SHP77 (cell line): ENCODE data around the gene PDCD5.
"Not testable (repeated sequence)": the region's sequence is repeated elsewhere in the genome, so short reads cannot be mapped to it uniquely, and the experiment has no call there.

ENCODE experiments used
- DNase-seq, 2 experiments: peaks; one replicate each; lab custom pipeline; 2025; lab: John Stamatoyannopoulos, UW

Gene PDCD5, protein sequence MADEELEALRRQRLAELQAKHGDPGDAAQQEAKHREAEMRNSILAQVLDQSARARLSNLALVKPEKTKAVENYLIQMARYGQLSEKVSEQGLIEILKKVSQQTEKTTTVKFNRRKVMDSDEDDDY

DNA sequence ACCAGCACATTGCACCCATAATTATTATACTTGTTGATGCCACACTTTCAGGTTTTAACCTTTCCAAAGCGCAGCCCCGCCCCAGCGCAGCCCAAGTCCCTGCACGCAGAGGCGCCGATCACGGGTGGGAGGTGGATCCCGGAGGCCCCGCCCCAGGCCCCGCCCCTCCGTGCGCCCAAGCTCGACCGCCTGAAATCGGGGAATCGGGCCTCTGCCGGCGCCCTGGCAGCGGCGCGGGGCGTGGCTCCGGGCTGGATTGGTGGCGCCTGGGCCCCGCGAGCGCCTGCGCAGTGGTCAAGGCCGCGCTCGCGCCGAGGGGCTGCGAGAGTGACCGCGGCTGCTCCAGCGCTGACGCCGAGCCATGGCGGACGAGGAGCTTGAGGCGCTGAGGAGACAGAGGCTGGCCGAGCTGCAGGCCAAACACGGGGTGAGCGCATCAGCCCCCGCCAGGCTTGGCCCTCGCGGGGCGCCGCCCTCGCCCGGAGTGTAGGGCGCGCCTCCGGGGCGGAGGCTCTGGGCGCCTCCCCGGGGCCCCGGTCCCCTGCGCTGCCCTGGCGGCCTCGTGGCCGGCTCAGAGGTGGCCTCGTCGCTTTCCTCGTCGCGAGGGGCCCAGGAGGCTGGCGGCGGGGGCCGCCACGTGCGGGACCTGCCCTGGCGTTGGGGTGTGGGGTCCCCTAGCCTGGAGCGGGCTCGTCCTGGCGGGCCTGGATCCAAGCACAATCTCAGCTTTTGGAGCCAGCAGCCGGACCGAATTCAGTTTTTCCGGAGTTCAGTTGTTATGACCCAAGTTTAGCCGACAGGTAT, at the start of gene PDCD5:
Gene PDCD5 (plus strand): TSS at position 290 of the 804 bp plus-strand sequence. CDS start 72 bp downstream, at position 362.
- peak; percentile 86 to 92 for DNase-seq

DNA sequence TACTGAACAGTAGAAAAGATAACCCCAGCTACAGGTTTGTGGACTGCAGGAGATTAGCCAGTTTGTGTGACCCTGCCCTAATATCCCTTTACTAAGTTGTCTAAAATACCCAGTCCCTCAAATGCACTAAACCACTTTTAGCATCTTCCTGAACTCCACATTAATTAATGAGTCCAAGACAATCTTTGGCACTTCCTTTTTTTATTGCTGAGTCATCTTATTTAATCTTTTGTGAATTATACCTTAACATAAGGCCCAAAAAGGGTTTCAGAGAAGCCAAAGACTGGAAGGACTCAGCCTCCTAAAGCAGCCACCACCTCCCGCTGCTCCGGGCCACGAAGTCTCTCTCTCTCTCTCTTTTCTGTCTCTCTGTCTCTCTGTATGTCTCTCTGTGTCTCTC, 48.8 kb upstream of the PDCD5 start:
- DNase-seq: no peak

DNA sequence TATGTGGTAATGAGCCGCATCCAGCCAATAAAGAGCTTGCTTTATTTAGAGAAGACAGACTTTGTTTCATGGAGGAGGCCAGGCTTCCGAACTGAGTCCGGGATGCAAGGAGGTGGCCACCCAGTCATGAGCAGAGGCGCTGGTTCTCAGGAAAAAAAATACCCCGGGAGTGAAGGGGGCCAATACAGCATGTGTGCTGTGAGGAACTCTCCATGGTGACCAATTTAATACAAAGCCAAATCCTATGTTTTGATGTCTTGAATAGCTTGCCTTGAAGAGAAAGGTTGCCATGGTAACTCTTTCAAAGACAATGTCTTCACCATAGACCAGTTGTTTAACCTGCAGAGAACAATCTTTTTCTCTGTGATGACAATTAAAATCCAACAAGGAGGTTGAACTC, 43.4 kb upstream of the PDCD5 start:
- DNase-seq: no peak

DNA sequence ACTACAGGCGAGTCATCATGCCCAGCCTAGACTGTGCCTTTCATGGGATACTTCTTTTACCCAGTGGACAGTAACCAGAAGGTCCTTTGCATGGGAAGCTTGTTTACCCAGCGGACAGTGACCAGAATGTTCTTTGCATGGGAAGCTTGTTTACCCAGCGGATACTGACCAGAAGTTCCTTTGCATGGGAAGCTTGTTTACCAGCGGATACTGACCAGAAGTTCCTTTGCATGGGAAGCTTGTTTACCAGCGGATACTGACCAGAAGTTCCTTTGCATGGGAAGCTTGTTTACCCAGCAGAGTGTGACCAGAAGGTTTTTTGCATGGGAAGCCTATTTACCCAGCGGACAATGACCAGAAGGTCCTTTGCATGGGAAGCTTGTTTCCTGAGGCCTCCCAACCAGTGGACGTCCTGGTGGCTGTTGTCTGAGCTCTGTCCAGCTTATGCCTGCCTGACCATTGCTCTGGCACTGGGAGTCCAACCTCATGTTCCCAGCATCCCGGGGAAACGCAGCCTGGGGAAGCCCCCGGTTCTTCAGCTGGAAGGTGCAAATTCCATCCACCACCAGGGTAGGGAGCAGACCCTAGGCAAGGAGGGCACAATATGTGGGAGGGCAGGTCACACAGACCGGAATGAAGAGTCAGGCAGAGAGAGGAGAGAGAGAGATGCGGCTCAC, 41.6 kb upstream of the PDCD5 start:
- DNase-seq: no peak

DNA sequence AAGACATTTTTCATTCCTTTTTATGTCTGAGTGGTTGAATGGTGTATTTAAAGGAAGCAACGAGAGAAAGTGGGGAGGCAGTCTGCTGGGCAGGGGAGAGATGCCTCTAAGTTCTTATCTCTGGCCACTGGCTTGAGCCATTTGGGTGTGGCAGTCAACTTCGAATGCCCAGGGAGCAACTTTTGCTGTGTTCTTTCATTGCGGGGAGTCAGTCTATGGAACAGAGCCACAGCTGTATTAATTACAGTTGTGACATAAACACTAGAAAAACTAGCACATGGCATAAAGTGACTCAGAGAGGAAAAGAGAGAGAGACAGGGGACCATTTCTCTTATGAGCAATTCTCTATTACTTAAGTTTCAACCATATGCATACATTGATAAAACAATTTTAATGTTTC, 40.4 kb upstream of the PDCD5 start:
- DNase-seq: no peak

DNA sequence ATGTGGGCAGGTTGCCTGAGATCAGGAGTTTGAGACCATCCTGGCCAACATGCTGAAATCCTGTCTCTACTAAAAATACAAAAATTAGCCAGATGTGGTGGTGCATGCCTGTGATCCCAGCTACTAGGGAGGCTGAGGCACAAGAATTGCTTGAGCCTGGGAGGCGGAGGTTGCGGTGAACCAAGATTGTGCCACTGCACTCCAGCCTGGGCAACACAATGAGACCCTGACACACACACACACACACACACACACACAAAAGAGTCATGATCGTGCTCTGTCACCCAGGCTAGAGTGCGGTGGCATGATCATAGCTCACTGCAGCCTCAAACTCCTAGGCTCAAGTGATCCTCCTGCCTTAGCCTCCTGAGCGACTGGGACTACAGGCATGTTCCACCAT, 39.6 kb upstream of the PDCD5 start:
- DNase-seq: not testable (repeated sequence)

DNA sequence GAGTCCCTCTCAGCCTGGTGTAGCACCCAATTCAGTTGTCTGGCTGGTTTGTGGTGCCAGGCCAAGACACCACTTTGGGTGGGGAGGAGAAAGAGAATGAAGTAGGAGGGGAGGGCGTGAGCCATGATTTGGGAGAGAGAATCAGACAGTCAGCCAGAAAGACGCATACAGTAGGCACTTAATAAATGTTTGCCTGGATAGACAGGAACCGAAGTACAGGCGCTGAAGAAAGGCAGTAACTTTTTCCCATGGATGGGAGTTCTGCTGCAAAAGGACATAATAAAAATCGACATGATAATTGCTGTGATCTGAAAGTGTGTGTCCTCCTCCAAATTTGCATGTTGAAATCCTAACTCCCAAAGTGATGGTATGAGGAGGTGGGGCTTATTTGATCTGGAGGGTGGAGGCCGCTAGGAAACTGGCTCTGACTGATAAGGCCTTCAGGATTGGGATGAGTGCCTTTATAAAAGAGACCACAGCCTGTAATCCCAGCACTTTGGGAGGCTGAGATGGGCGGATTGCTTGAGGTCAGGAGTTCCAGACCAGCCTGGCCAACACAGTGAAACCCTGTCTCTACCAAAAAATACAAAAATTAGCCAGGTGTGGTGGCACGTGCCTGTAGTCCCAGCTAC, 38.4 kb upstream of the PDCD5 start:
- DNase-seq: no peak

DNA sequence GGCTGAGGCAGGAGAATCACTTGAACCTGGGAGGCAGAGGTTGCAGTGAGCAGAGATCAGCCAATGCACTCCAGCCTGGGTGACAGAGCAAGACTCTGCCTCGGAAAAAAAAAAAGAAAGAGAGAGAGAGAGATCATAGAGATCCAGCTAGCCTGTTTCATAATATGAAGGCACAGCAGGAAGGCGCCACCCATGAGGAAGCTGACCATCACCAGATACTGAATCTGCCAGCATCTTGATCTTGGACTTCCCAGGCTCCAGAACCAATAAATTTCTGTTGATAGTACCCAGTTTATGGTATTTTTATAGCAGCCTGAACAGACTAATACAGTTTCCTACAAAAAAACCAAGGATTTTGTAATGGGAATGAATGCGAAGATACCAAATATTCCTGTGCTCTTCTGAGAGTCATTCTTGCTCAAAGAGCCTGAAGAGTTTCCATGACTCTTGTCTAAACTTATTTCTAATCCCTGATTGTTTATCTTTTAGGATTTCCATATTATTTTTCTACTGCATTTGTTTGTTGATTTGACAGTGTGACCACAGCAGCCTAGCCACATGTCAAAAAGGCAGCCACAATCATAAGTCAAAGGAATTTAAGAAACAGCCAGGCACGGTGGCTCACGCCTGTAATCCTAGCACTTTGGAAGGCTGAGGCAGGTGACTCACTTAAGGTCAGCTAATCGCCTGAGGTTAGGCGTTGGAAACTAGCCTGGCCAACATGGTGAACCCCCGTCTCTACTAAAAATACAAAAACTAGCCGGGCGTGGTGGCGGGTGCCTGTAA, 37.7 kb upstream of the PDCD5 start:
- no peak for DNase-seq

DNA sequence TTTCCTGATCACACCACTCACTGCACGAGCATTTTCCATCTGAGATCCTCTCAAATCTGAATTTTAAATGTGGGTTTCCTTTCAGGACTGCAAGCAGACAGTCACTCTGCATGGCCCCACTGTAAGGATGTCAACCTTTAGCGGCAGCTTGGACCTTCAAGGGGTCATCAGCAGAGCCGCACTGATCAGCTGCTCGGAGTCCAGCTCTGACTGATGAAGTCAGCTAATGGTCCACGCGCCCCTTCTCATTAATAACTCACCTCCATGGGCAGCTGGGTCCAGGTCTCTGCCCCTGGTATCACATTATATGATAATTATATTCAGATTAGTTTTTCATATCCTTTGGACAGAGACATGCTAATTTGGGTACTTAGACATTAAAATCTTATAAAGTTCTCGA, 36.1 kb upstream of the PDCD5 start:
- DNase-seq: no peak

DNA sequence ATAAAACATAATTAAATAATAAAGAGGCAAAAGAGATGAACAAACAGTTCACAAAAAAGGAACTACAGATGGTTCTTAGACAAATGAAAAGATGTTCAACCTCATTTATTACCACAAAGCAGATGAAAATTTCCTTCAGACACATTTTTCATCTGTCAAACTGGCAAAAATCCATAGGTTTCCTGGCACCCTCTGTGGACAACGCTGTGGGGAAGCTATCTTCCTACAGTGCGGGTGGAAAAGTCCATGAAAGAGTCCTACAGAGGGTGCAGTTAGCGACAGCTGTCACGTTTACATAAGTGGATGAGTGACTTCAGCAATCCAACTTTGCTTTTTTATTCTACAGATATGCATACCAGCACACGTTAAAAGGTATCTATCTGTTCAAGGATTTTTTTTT, 30.3 kb upstream of the PDCD5 start:
- DNase-seq: no peak

DNA sequence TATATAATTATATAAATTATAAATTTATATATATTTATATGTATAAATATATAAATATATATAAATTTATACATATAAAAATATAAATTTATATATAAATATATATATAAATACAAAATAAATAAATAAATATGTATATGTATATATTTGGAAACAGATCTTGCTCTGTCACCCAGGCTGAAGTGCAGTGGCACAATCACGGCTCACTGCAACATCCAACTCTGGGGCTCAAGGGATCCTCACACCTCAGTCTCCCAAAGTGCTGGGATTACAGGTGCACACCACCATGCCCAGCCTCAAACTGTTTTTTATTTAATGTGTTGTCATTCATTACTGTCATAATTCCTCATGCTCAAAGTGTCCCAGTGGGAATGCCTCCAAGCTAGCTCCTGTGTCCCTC, 25.2 kb upstream of the PDCD5 start:
- DNase-seq: no peak

DNA sequence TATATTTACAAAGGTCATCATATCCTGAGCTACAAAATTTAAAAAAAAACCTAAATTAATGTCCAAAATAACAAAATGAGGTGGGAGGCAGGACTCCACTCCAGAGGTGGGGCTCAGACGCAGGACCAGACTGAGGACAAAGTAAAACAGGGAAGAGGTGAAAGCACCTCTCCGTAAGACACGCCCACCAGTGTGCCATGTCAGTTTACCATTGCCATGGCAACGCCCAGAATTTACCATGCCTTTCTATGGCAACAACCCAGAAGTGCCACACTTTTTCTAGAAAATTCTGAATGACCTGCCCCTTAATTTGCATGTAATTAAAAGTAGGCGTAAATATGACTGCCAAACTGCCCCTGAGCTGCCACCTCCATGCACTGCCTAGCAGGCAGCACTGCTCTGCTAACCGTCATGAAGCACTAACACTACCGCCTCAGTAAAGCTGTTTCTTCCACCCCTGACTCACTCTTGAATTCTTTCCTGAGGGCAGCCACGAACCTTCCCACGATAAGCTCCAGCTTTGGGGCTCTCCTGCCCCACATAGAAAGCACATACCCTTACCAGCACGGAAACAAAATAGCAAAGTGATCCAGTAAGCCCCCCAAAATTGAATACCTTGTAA, 22.3 kb upstream of the PDCD5 start:
- no peak for DNase-seq

DNA sequence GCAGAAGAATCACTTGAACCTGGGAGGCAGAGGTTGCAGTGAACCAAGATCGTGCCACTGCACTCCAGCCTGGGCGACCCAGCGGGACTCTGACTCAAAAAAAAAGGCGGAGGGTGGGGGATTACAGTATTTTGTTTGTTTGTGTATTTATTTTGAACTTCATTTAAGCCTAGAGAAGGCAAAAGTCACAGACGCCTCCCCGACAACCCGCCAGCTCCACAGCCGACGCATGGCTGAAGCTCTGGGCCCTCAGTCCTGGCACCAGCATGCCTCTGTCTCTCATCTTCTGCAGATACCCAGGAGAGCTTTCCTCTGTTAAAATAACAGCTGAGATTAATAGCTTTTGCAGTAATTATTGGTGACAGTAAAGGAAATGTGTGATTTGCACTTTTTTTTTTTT, 17.2 kb upstream of the PDCD5 start:
- DNase-seq: no peak

DNA sequence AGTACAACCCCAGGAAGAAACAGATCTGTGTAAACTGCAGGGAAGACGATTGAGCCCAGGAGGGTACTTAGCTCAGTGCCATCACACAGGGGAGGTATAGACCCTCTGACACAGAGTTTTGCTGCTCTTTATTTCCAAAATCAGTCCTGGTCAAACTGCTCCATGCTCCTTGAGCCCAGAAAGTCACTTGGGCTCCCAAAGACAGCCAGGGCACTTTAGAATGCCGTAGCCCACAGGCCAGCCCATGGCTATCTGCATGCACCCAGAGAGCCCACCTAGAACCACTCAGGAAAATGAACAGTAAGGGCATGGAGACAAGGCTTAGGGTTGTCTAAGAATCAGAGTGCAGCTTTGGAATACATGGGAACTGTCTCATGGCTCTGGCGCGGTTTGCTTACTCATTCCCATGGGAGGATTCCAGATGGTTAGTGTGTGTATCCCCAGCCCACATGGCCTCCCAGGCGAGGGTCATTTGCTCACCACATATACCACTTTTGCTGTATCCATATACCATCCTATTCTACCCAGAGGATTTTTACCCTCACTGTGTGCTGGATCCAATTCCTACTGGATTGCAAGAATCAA, 14.7 kb upstream of the PDCD5 start:
- DNase-seq: no peak

DNA sequence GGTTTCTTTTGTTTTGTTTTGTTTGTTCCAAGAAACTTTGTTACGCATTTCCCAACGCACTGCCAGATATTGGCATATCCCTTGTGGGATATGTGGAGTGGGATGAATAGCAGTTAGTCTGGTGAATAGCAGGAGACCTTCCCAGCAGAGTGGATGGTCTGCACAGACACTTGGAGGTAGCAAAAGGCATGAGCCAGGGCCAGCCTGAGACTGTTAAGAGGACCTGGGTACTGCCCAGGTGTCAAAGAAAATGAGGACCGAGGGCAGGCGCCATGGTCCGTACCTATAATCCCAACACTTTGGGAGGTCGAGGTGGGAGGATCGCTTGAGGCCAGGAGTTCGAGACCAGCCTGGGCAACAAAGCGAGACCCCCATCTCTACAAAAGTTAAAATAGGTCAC, 13.5 kb upstream of the PDCD5 start:
- no peak for DNase-seq

DNA sequence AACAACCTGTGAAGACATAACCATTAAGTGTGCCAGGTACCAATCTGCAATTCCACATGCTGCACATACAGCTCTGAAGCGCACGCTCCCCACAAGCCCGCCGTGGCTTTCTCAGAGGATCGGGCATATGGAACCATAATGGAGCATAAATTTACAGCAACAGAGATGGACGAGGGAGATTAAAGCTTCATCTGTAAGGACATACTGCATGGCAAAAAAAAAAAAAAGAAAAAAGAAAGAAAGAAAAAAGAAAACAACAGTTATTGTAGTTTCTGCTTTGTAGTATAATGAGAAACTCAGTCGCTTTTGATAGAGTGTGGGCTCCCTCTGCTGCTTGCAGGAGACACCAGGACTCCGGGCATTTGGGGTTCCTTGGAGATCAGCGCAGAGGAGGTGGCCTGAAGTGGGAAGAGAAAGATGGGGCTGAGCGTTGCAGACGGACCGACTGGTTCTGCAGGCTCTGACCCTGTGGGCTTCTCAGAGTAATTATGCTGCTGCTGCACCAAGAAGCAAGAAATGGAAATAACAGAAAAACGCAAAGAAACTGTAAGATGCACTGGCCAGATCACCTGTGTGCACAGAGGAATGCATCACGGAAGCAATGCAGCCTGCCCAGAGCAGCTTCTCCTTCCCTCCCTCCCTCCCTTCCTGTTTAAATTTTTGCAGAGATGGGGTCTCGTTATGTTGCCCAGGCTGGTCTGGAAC, 10.8 kb upstream of the PDCD5 start:
- DNase-seq: peak; percentile 38 to 49

DNA sequence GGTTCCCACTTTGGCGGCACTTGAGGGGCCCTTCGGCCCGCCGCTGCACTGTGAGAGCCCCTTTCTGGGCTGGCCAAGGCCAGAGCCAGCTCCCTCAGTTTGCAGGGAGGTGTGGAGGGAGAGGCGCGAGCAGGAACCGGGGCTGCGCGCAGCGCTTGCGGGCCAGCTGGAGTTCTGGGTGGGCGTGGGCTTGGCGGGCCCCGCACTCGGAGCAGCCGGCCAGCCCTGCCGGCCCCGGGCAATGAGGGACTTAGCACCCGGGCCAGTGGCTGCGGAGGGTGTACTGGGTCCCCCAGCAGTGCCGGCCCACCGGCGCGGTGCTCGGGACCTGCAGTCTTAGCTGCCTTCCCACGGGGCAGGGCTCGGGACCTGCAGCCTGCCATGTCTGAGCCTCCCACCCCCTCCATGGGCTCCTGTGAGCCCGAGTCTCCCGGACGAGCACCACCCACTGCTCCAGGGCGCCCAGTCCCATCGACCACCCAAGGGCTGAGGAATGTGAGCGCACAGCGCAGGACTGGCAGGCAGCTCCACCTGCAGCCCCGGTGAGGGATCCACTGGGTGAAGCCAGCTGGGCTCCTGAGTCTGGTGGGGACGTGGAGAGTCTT, 9.4 kb upstream of the PDCD5 start:
- not testable (repeated sequence) for DNase-seq

DNA sequence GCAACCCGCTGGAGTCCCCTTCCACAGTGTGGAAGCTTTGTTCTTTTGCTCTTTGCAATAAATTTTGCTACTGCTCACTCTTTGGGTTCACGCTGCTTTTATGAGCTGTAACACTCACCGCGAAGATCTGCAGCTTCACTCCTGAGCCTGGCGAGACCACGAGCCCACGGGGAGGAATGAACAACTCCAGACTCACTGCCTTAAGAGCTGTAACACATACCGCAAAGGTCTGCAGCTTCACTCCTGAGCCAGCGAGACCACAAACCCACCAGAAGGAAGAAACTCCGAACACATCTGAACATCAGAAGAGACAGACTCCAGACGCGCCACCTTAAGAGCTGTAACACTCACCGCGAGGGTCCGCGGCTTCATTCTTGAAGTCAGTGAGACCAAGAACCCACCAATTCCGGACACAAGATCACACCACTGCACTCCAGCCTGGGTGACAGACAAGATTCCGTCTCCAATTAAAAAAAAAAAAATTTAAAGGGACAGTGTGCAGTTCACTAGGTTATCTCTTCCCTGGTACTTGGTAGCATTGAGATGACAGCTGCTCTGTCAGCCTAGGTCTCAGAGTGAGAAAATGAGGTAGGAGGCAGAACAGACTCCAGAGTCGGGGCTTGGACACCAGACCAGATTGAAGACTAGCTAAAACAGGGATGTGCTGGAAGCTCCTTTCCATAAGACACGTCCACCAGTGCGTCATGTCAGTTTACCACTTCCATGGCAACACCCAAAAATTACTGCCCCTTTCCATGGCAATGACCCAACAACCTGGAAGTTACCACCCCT, 8.1 kb upstream of the PDCD5 start:
- DNase-seq: not testable (repeated sequence)

DNA sequence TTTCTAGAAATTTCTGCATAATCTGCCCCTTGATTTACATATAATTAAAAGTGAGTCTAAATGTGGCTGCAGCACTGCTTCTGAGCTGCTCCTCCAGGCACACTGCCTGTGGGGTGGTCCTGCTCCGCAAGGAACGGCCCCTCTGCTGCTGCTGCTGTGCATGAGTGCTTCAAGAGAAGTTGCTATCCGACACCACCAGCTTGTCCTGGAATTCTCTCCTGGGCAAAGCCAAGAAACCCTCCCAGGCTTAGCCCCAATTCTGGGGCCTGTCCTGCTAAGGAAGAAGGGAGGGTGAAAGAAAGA, 7.5 kb upstream of the PDCD5 start:
- no peak for DNase-seq

DNA sequence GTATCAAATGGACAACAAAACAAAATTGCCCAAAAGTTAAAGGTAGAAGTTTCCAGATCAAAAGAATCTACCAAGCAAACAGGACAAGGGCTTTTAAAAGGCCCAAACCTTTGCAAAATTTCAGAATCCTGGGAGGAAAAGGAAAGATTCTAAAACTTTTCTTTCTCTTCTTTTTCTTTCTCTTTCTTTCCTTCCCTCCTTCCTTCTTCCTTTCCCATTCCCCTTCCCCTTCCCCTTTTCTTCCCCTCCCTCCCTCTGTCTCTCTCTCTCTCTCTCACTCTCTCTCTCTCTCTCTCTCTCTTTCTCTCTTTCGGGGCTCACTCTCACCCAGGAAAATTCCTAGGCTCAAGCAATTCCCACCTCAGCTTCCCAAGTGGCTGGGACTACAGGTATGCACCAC, 4.2 kb upstream of the PDCD5 start:
- no peak for DNase-seq
